HS-5 (cell line): ENCODE data around the gene SRGAP1.
"Not testable (repeated sequence)": the region's sequence is repeated elsewhere in the genome, so short reads cannot be mapped to it uniquely, and the experiment has no call there.

Source experiments
- DNase-seq: peaks from one replicate; pipeline ENCODE4 v3.0.0-alpha.2; 2012; ENCODE audit warnings: low read depth

Gene SRGAP1

DNA sequence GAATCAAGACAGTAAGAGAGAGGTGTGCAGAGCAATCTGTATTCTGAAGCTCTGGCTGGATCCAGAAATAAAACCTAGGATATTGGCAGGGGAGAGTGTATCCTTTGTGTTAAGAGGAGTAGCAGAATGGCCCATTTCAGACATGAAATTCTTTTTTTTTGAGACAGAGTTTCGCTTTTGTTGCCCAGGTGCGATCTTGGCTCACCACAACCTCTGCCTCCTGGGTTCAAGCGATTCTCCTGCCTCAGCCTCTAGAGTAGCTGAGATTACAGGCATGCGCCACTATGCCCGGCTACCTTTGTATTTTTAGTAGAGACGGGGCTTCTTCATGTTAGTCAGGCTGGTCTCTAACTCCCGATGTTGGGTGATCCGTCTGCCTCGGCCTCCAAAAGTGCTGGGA is 6.1 kb upstream of the SRGAP1 start:
- no peak for DNase-seq

GRCh38 chr12:63841011-63841410 is 3.5 kb upstream of the SRGAP1 start:
- no peak for DNase-seq

DNA sequence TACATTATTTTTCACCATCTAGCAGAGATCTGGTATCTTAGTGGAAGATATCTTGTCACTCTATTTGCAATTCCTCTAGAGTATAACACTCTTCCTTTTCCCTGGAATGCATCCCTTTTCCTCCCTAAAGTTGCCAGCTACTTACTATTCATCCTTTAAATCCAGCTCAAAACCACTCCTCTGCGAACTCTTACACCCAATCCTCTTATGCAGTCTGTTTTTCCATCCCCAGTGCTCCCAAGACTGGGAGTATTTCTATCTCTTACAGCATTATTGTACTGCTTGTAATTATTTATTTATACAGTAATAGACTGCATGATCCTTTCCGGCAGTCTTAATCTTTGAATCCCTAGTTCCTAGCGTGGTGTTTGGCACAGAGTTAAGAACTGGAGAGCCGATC is 2.9 kb upstream of the SRGAP1 start:
- no peak for DNase-seq

GRCh38 chr12:63842750-63843149 is 1.8 kb upstream of the SRGAP1 start:
- not testable (repeated sequence) for DNase-seq

DNA sequence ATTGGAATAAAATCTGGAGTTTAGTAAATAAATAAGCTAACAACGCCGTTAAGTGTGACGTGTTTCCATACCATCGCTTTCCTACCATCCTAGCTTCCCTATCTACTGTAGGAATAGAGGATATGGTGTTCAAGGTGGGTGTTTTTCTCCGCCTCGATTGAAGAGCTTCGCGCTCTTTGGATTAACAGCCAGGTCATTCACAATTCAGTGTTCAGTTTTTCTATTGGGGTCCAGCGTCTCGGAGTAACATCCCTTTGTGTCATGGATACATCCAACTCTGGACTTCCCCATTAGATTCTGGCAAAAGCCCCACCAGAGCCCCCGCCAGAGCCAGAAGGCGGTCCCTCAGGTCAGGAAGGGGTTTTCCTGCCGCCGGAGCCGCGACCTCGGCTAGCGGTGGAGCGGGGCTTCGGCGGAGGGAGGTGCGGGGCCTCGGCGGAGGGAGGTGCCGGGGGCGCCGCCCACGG is 1.2 kb upstream of the SRGAP1 start:
- no peak for DNase-seq

- DNase-seq, result peak; percentile 83
Measured at GRCh38 chr12:63843721-63844390, 644 bp upstream of the SRGAP1 start.

GRCh38 chr12:63845726-63846125 is 1.2 kb downstream of the SRGAP1 start:
- DNase-seq, result no peak

DNA sequence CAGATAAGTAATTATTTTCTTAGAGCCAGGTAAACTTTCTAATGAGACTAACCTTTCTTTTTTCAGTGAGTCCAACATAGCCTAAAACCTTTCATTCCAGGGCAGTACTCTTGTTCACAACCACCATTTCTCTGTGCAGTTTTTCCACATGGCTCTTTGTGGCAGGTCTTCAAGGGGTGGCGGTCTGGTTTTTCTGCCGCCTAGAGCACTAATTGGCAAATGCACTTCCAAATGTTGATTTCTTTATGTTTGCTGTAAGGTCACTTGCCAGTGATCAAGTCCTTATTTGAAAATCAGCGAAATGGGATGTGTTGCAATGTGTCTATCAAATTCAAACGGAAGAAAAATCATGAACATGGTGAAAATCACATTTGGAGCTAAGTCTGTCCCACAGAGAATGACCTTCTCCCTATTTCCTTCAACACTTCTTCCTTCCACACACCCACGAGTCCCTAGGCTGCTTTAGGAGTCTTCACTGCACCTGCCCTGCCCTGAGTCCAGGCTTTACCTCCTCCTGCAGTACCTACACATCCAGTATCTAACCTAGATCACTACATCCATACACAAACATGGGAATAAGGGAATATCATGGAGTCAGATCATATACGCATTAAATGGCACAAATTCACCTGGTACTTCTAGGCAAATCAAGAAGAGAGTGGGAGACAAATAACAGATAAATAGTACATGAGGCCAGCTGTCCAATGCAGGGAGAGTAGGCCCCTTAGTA is 1.9 kb downstream of the SRGAP1 start:
- no peak for DNase-seq

GRCh38 chr12:63848450-63848849 is 4.0 kb downstream of the SRGAP1 start:
- DNase-seq, result no peak

- no peak for DNase-seq
Measured at GRCh38 chr12:63849106-63849620, 4.7 kb downstream of the SRGAP1 start.

DNA sequence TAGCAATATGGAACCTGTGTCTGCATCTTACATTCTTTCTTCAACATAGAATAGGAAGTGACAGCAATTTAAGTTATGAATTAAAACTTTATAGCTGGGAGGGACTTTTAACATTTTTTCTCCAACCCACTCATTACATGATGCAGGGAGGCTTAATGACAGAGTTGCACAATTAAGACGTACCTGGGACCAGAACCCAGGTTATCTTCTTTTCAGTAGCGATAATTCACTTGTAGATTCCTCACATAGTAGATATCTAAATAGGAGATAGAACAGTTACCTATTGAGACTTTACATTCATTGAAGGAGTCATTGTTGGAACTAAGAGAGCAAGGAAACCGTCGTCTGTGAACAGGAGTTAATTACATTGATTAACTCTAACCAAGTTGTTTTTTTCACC is 5.1 kb downstream of the SRGAP1 start:
- no peak for DNase-seq

- DNase-seq, result no peak
Measured at GRCh38 chr12:63853978-63854377, 9.5 kb downstream of the SRGAP1 start.

GRCh38 chr12:63855299-63855698 is 10.8 kb downstream of the SRGAP1 start:
- DNase-seq, result no peak

DNA sequence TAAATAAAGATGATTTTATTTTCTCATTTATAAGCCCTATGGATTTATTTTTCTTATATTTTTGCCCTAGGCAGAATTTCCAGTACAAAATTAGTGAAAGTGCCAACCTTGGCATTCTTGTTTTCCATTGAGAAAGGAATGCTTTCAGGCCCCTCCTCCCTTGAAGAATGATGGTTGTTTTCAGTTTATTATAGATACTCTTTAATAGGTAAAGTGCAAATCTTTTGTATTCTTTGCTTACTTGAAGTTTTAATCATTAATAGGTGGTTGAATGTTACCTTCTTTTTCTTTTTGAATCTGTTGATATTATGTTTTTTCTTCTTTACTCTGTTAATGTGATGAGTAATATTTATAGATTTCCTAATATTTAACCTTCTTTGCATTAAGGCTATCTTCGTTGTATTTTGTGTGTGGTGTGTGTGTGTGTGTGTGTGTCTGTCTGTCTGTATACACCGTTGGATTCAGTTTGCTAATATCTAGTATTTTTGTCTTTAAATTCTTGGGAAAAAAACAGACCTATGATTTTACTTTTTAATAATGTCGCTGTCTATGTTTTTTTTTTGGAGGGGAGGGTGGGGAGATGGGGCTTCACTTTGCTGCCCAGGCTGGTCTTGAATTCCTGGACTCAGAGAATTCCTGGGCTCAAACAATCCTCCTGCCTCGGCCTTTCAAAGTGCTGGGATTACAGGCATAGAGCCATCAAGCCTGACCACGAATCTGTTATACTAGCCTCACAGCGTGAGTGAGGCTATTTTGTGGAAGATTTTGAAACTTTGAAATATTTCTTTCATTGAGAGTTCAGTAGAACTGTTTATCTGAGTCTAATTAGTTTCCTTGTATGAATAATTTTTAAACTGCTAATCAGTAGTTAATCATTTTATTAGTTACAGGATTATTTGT is 13.5 kb downstream of the SRGAP1 start:
- DNase-seq, result no peak

DNA sequence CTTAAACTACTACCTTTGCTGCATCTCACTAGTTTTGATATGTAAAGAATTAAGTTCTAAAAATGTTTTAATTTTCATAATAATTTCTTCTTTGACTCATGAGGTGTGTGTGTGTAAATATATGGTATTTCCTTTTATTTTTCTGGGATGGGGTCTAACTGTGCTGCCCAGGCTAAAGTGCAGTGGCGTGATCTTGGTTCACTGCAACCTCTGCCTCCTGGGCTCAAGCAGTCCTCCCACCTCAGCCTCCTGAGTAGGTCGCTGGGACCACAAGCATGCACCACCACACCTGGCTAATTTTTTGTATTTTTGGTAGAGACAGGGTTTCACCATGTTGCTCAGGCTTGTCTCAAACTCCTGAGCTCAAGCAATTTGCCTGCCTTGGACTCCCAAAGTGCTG is 15.4 kb downstream of the SRGAP1 start:
- DNase-seq, result not testable (repeated sequence)

- no peak for DNase-seq
Measured at GRCh38 chr12:63862187-63862968, 17.9 kb downstream of the SRGAP1 start.

DNA sequence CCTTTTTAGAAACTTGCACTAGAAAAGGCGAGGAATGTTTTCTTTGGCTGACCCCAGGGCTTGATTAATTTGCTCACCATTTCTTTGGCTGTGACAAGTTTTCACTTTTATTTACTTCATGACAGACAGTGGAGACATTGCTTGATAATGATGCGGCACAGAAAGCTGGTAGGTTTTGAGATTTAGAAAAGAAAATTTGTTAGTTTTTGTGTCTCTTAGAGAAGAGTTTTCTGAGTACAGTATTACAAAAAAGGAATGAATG is 18.4 kb downstream of the SRGAP1 start:
- no peak for DNase-seq

DNA sequence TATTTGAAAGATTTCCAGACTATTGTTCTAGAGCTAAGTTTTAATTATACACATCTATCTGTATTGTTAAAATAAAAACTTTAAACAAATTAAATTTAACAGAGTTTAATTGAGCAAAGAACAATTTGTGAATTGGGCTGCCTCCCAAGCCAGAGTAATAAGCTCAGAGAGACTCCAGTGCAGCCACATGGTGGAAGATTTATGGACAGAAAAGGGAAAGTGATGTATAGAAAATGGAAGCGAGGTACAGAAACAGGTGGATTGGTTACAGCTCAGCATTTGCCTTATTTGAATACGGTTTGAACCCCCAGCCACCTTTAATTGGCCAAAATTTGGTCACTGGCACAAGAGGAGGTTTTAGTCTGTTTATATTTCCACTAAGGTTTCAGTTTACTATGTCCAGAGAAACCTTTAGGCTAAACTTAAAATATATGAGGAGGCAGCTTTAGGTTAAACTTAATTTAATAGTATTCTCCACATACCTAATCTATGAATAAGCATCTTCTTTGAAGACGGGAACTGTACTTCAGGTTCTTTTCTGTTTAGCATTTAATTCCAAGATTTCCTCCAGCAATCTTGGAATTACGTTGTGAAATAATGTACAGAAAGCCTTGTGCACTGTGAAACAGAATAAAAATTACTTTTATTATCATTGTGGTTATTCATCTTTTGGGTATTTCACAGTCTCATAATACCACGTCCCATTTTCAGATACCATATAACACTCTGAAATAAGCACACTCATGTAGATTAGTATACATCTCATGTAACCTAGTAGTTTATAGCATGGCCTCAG is 19.4 kb downstream of the SRGAP1 start:
- DNase-seq, result no peak

GRCh38 chr12:63864454-63864706 is 19.9 kb downstream of the SRGAP1 start:
- DNase-seq, result no peak

DNA sequence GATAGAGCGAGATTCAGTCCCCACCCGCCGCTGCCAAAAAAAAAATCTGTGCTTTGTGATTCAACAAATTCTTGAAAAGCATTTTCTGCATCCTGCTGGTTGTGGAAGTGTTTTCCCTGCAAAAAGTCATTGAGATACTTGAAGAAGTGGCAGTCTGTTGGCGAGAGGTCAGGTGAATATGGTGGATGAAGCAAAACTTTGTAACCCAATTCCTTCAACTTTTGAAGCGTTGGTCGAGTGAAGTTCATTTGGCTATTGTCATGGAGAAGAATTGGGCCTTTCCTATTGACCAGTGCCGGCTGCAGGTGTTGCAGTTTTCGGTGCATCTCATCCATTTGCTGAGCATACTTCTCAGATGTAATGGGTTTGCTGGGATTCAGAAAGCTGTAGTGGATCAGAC is 20.9 kb downstream of the SRGAP1 start:
- DNase-seq, result no peak

DNA sequence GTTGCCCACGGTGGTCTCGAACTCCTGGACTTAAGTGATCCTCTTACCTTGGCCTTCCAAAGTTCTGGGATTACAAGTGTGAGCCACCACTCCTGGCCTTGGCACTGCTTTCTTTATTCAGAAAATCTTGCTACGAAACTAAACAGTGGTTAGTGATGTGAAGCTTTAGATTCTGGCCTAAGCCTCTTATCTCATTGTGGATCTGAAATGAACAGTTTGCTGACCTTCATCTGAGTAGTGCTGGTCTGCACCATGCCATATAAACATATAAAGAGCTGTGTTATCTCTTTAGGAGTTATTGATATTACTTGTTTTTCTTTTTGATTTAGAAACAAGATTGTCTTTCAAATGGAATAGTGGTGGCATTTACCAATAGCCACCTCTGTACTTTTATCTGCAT is 22.6 kb downstream of the SRGAP1 start:
- DNase-seq, result no peak
